HL-60 (cell line): Measurements from ENCODE around the gene PALM.

Experiments used
- GABPA ChIP-seq: IDR thresholded peaks from 2 replicates; pipeline ENCODE4 v1.6.1; 2012; ENCODE audit warnings: low read depth
- POLR2AphosphoS5 ChIP-seq: IDR thresholded peaks from 2 replicates; pipeline ENCODE4 v1.6.1; 2012; ENCODE audit warnings: low read depth
- TF ChIP-seq, protein P1 (sequence below): IDR thresholded peaks from one replicate; pipeline ENCODE4 v1.5.1; 2011; ENCODE audit warnings: low read length, control low read depth, inconsistent platforms; ENCODE audit not compliant: insufficient read depth
- TF ChIP-seq, protein P2 (sequence below): IDR thresholded peaks from 2 replicates; pipeline ENCODE4 v1.6.1; 2012; ENCODE audit warnings: low read depth; ENCODE audit not compliant: insufficient replicate concordance

DNA sequence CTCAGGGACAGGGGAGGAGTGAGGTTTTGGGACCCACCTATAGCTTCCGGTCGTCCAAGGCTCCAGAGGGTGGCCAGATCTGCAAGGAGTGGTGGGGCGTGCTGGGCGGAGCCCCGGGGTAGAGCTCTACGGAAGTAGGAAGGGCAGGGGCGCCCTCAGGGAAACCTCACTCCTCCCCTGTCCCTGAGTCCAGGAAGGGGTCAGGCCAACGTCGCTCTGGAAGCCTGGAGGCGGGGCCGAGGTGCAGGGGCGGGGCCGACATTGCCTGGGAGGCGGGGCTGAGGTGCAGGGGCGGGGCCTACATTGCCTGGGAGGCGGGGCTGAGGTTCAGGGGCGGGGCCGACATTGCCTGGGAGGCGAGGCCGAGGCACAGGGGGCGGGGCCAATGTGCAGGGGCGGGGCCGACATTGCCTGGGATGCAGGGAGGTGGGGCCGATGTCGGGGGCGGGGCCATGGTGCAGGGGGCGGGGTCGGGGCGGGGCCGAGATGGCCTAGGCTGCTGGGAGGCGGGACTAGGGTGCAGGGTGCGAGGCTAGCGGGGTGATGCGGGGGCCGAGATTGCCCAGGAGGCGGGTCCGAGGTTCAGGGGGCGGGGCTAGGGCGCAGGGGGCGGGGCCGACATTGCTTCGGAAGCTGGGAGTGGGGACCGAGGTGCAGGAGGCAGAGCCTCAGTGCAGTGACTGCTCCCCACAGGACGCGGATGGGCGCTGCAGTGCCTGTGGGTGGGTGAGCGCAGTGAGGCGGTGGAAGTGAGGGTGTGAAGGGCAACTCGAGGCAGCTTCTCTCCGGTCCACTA lies 4.9 kb upstream of the PALM start:
- TF ChIP-seq, protein P1, sequence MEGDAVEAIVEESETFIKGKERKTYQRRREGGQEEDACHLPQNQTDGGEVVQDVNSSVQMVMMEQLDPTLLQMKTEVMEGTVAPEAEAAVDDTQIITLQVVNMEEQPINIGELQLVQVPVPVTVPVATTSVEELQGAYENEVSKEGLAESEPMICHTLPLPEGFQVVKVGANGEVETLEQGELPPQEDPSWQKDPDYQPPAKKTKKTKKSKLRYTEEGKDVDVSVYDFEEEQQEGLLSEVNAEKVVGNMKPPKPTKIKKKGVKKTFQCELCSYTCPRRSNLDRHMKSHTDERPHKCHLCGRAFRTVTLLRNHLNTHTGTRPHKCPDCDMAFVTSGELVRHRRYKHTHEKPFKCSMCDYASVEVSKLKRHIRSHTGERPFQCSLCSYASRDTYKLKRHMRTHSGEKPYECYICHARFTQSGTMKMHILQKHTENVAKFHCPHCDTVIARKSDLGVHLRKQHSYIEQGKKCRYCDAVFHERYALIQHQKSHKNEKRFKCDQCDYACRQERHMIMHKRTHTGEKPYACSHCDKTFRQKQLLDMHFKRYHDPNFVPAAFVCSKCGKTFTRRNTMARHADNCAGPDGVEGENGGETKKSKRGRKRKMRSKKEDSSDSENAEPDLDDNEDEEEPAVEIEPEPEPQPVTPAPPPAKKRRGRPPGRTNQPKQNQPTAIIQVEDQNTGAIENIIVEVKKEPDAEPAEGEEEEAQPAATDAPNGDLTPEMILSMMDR = no peak
- TF ChIP-seq POLR2AphosphoS5 (peak; percentile 51; the same call in 1 of the 2 replicates), GABPA (no peak)
- TF ChIP-seq, protein P2, sequence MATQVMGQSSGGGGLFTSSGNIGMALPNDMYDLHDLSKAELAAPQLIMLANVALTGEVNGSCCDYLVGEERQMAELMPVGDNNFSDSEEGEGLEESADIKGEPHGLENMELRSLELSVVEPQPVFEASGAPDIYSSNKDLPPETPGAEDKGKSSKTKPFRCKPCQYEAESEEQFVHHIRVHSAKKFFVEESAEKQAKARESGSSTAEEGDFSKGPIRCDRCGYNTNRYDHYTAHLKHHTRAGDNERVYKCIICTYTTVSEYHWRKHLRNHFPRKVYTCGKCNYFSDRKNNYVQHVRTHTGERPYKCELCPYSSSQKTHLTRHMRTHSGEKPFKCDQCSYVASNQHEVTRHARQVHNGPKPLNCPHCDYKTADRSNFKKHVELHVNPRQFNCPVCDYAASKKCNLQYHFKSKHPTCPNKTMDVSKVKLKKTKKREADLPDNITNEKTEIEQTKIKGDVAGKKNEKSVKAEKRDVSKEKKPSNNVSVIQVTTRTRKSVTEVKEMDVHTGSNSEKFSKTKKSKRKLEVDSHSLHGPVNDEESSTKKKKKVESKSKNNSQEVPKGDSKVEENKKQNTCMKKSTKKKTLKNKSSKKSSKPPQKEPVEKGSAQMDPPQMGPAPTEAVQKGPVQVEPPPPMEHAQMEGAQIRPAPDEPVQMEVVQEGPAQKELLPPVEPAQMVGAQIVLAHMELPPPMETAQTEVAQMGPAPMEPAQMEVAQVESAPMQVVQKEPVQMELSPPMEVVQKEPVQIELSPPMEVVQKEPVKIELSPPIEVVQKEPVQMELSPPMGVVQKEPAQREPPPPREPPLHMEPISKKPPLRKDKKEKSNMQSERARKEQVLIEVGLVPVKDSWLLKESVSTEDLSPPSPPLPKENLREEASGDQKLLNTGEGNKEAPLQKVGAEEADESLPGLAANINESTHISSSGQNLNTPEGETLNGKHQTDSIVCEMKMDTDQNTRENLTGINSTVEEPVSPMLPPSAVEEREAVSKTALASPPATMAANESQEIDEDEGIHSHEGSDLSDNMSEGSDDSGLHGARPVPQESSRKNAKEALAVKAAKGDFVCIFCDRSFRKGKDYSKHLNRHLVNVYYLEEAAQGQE = no peak
